HepG2 (cell line): ENCODE measurements around the gene HSF4. TPM values are rescaled to one million over a fixed set of nuclear protein-coding genes. Genes with fewer than 3 reads are reported as not detected.

Experiments used
- GATAD1 ChIP-seq: IDR thresholded peaks from 2 replicates; pipeline ENCODE4 v1.6.1; 2016; ENCODE audit warnings: missing genetic modification reagents, missing compliant biosample characterization
- HOXA5 ChIP-seq: sonication (generic); formaldehyde crosslinking; IDR thresholded peaks from 2 replicates; pipeline ENCODE4 v1.4.0; 2020; ENCODE audit warnings: missing genetic modification reagents
- KDM3A ChIP-seq: IDR thresholded peaks from 2 replicates; pipeline ENCODE4 v1.6.1; 2018; ENCODE audit warnings: low read depth, missing compliant biosample characterization
- MYPOP ChIP-seq: sonication (generic); formaldehyde crosslinking; IDR thresholded peaks from 2 replicates; pipeline ENCODE4 v1.8.1; 2023; ENCODE audit warnings: mild to moderate bottlenecking, moderate library complexity, missing genetic modification reagents
- NR2F2 ChIP-seq: IDR thresholded peaks from 2 replicates; pipeline ENCODE4 v1.6.1; 2012; ENCODE audit warnings: low read depth, inconsistent platforms, borderline replicate concordance
- PAF1 ChIP-seq: IDR thresholded peaks from 2 replicates; pipeline ENCODE4 v1.6.1; 2016; ENCODE audit warnings: missing genetic modification reagents, missing compliant biosample characterization
- RAD21 ChIP-seq: fragments of 450-650 bp; formaldehyde crosslinking; IDR thresholded peaks from 2 replicates; pipeline ENCODE4 v1.5.0; 2020; ENCODE audit warnings: mild to moderate bottlenecking
- RXRB ChIP-seq: IDR thresholded peaks from 2 replicates; pipeline ENCODE4 v1.6.1; 2016; ENCODE audit warnings: borderline replicate concordance, missing genetic modification reagents, missing compliant biosample characterization
- TMF1 ChIP-seq: sonication (generic); formaldehyde crosslinking; IDR thresholded peaks from 2 replicates; pipeline ENCODE4 v1.8.1; 2022; ENCODE audit warnings: low read depth, missing genetic modification reagents
- ZHX1 ChIP-seq: sonication (generic); formaldehyde crosslinking; IDR thresholded peaks from 2 replicates; pipeline ENCODE4 v1.8.1; 2022; ENCODE audit warnings: low read depth, mild to moderate bottlenecking, missing genetic modification reagents
- ZMAT3 ChIP-seq: sonication (generic); formaldehyde crosslinking; conservative IDR thresholded peaks from 2 replicates; pipeline ENCODE4 v1.7.0; 2021; ENCODE audit warnings: missing genetic modification reagents
- ZNF143 ChIP-seq: sonication (generic); formaldehyde crosslinking; IDR thresholded peaks from 2 replicates; pipeline ENCODE4 v1.4.0; 2020; ENCODE audit warnings: missing genetic modification reagents
- ZNF253 ChIP-seq: sonication (generic); formaldehyde crosslinking; IDR thresholded peaks from 2 replicates; pipeline ENCODE4 v1.8.0; 2022; ENCODE audit warnings: mild to moderate bottlenecking, missing genetic modification reagents, borderline replicate concordance
- ZNF564 ChIP-seq: sonication (generic); formaldehyde crosslinking; IDR thresholded peaks from 2 replicates; pipeline ENCODE4 v1.8.1; 2023; ENCODE audit warnings: mild to moderate bottlenecking, missing genetic modification reagents
- polyA plus RNA-seq, 8 experiments: library from polyadenylated mRNA; depleted of rRNA in 3 of 8; stranded (reverse) in 7 of 8; unstranded in 1 of 8; fragments of >200 nt; fragmentation: Illumina TruSeq in 4 of 8; extraction: Trizol in 4 of 8; gene quantifications; 2 replicates each; pipeline versions ENCODE4 v1.2.1 to v1.2.3, GENCODE V29; 2011 to 2016; ENCODE audit warnings: low read depth in 4 of 8, missing spikeins in 1 of 8, mixed read lengths in 1 of 8; ENCODE audit not compliant: insufficient read depth in 1 of 8
- total RNA-seq, 5 experiments: library from RNA; depleted of rRNA; stranded (reverse); fragments of >200 nt; fragmentation: Illumina TruSeq; extraction: Trizol; gene quantifications; 2 replicates each; pipeline ENCODE4 v1.2.3, GENCODE V29; 2016; ENCODE audit warnings: low read depth in 1 of 5
- TF ChIP-seq, protein P1 (sequence below): IDR thresholded peaks from 2 replicates; pipeline ENCODE4 v1.6.1; 2016; ENCODE audit warnings: low read depth
- TF ChIP-seq, protein P2 (sequence below): IDR thresholded peaks from 2 replicates; pipeline ENCODE4 v1.6.1; 2016; ENCODE audit warnings: mild to moderate bottlenecking, missing biosample characterization, missing genetic modification reagents
- TF ChIP-seq, protein P3 (sequence below): sonication (generic); formaldehyde crosslinking; IDR thresholded peaks from 2 replicates; pipeline ENCODE4 v1.9.0; 2021; ENCODE audit warnings: missing genetic modification reagents, borderline replicate concordance
- TF ChIP-seq, protein P4 (sequence below): sonication (generic); formaldehyde crosslinking; IDR thresholded peaks from 2 replicates; pipeline ENCODE4 v1.8.0; 2022; ENCODE audit warnings: missing genetic modification reagents, mild to moderate bottlenecking, inconsistent platforms, borderline replicate concordance

Gene HSF4
- total and polyA plus RNA-seq, 2 of the 13 experiments (the other 11 are each of a cell fraction or from before 2014, with no cell fraction given) = 3.5 to 16.9 TPM

- TF ChIP-seq ZHX1 (CRISPR knock-in tag) = peak; percentile 63; the same call in 1 of the 2 replicates
- peak; percentile 49; the same call in 1 of the 2 replicates for TF ChIP-seq MYPOP (CRISPR knock-in tag)
- no peak for TF ChIP-seq PAF1 (CRISPR knock-in tag)
- TF ChIP-seq, protein P1, sequence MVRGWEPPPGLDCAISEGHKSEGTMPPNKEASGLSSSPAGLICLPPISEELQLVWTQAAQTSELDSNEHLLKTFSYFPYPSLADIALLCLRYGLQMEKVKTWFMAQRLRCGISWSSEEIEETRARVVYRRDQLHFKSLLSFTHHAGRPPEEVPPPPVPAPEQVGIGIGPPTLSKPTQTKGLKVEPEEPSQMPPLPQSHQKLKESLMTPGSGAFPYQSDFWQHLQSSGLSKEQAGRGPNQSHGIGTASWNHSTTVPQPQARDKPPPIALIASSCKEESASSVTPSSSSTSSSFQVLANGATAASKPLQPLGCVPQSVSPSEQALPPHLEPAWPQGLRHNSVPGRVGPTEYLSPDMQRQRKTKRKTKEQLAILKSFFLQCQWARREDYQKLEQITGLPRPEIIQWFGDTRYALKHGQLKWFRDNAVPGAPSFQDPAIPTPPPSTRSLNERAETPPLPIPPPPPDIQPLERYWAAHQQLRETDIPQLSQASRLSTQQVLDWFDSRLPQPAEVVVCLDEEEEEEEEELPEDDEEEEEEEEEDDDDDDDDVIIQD (CRISPR knock-in tag) = 0 out of 2 replicates have a peak, but pooled peaks have one; percentile 34
- no peak for TF ChIP-seq ZNF564 (CRISPR knock-in tag)
- TF ChIP-seq HOXA5 (CRISPR knock-in tag) = peak; percentile 89
- TF ChIP-seq NR2F2 = no peak
- peak; percentile 84; the same call in 1 of the 2 replicates for TF ChIP-seq RXRB (CRISPR knock-in tag)
- TF ChIP-seq, protein P2, sequence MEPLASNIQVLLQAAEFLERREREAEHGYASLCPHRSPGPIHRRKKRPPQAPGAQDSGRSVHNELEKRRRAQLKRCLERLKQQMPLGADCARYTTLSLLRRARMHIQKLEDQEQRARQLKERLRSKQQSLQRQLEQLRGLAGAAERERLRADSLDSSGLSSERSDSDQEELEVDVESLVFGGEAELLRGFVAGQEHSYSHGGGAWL (CRISPR knock-in tag) = peak; percentile 96
- TF ChIP-seq, protein P3, sequence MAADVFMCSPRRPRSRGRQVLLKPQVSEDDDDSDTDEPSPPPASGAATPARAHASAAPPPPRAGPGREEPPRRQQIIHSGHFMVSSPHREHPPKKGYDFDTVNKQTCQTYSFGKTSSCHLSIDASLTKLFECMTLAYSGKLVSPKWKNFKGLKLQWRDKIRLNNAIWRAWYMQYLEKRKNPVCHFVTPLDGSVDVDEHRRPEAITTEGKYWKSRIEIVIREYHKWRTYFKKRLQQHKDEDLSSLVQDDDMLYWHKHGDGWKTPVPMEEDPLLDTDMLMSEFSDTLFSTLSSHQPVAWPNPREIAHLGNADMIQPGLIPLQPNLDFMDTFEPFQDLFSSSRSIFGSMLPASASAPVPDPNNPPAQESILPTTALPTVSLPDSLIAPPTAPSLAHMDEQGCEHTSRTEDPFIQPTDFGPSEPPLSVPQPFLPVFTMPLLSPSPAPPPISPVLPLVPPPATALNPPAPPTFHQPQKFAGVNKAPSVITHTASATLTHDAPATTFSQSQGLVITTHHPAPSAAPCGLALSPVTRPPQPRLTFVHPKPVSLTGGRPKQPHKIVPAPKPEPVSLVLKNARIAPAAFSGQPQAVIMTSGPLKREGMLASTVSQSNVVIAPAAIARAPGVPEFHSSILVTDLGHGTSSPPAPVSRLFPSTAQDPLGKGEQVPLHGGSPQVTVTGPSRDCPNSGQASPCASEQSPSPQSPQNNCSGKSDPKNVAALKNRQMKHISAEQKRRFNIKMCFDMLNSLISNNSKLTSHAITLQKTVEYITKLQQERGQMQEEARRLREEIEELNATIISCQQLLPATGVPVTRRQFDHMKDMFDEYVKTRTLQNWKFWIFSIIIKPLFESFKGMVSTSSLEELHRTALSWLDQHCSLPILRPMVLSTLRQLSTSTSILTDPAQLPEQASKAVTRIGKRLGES (CRISPR knock-in tag) = peak; percentile 46; the same call in 1 of the 2 replicates
- no peak; the same call in none of the 2 replicates for TF ChIP-seq ZNF143
- peak; percentile 80 for TF ChIP-seq GATAD1
- peak; percentile 96 for TF ChIP-seq RAD21 (CRISPR knock-in tag)
- peak; percentile 98 for TF ChIP-seq KDM3A (CRISPR knock-in tag)
- TF ChIP-seq, protein P4, sequence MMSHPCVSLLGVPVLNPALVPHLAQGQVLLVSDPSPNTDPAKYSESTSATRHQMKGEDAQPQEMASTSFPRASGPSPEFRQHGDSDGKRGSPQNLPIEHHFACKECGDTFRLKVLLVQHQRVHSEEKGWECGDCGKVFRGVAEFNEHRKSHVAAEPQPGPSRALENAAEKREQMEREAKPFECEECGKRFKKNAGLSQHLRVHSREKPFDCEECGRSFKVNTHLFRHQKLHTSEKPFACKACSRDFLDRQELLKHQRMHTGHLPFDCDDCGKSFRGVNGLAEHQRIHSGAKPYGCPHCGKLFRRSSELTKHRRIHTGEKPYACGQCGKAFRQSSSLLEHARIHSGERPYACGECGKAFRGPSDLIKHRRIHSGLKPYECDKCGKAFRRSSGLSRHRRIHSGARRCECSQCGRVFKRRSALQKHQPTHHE (CRISPR knock-in tag) = peak; percentile 78; the same call in 1 of the 2 replicates
- TF ChIP-seq TMF1 (CRISPR knock-in tag) = 0 out of 2 replicates have a peak, but pooled peaks have one; percentile 72
- no peak for TF ChIP-seq ZNF253 (CRISPR knock-in tag)
- TF ChIP-seq ZMAT3 = peak; percentile 96
These were observed 20.6 kb downstream of the HSF4 start (continued) for GRCh38 chr16:67184995-67185650.
